HepG2 (cell line): ENCODE data around the gene SPAG4. TPM values are rescaled to one million over a fixed set of nuclear protein-coding genes. Genes with fewer than 3 reads are reported as not detected.

Experiments
- ATAC-seq: fragments of 200-7000 bp; cut with Tn5 transposase; 3 replicates; pipeline ENCODE4 v1.9.1; 2020; ENCODE audit warnings: mild to moderate bottlenecking, moderate library complexity
- BruUV-seq: library from RNA; stranded (reverse); fragments of 400-500 nt; replicated peaks from 2 replicates; lab custom pipeline; 2021; lab: Mats Ljungman, UMichigan
- CTCF ChIA-PET: fragments of 300-600 bp; formaldehyde crosslinking; extraction: SDS; loops from one replicate; lab custom pipeline; 2021; ENCODE audit warnings: low total read pairs, inconsistent platforms, low intra/inter-chr PET ratio; lab: Yijun Ruan, JAX
- POLR2A ChIA-PET: fragments of 350-600 bp; sonication (Branson Sonifier 250); formaldehyde crosslinking; loops from one replicate; lab custom pipeline; 2020; ENCODE audit warnings: antibody characterized with exemption, inconsistent platforms; lab: Yijun Ruan, JAX
- DNase-seq: peaks from one replicate; pipeline ENCODE4 v3.0.0-alpha.2; 2015; ENCODE audit warnings: low spot score
- FAIRE-seq: peaks from 3 replicates; lab custom pipeline; 2011; peaks lifted over from hg19 to GRCh38; lab: Jason Lieb, UNC
- H2AFZ ChIP-seq: one replicate; pipeline ENCODE4 v1.6.1; 2011; ENCODE audit warnings: low read length, inconsistent platforms
- H3K27ac ChIP-seq: fragments of 300-600 bp; 3 replicates; pipeline ENCODE4 v1.8.0; 2011; ENCODE audit warnings: mixed run types, mild to moderate bottlenecking, mixed read lengths, low read length, inconsistent platforms; ENCODE audit not compliant: insufficient read depth; ENCODE audit errors: extremely low read length
- H3K27me3 ChIP-seq, 2 experiments: fragments of 200-600 bp in 1 of 2; 2 replicates in 1 of 2; 3 replicates in 1 of 2; pipeline versions ENCODE4 v1.6.0 to v1.8.0; 2011; ENCODE audit warnings: low read length in 2 of 2, mild to moderate bottlenecking in 2 of 2, moderate library complexity in 2 of 2, inconsistent platforms in 1 of 2; ENCODE audit not compliant: insufficient read depth in 2 of 2, control insufficient read depth in 1 of 2
- H3K36me3 ChIP-seq, 2 experiments: fragments of 200-600 bp in 1 of 2; replicated peaks in 1 of 2; 2 replicates in 1 of 2; 3 replicates in 1 of 2; pipeline versions ENCODE4 v1.5.1 to v1.8.0; 2011; ENCODE audit warnings: low read length in 2 of 2, inconsistent platforms in 1 of 2; ENCODE audit not compliant: insufficient read depth in 2 of 2, control insufficient read depth in 1 of 2
- H3K4me1 ChIP-seq: 2 replicates; pipeline ENCODE4 v1.5.1; 2012; ENCODE audit warnings: low read length, inconsistent platforms; ENCODE audit not compliant: insufficient read depth
- H3K4me2 ChIP-seq: 2 replicates; pipeline ENCODE4 v1.6.0; 2011; ENCODE audit warnings: low read depth, low read length, inconsistent platforms
- H3K4me3 ChIP-seq, 3 experiments: fragments of 200-600 bp in 1 of 3; sonication (generic), shearing (Covaris generic) in 1 of 3; replicated peaks in 1 of 3; 2 replicates each; pipeline ENCODE4 v1.5.1; 2011 to 2016; ENCODE audit warnings: low read length in 3 of 3, inconsistent platforms in 2 of 3, low read depth in 2 of 3, mild to moderate bottlenecking in 2 of 3, control low read depth in 1 of 3, mixed read lengths in 1 of 3; ENCODE audit not compliant: insufficient read depth in 1 of 3
- H3K79me2 ChIP-seq: one replicate; pipeline ENCODE4 v1.6.1; 2011; ENCODE audit warnings: low read length, inconsistent platforms; ENCODE audit not compliant: insufficient read depth
- H3K9ac ChIP-seq: 2 replicates; pipeline ENCODE4 v1.6.0; 2011; ENCODE audit warnings: mild to moderate bottlenecking, low read depth, low read length, inconsistent platforms; ENCODE audit not compliant: insufficient read depth
- H3K9me3 ChIP-seq: 2 replicates; pipeline ENCODE4 v1.5.1; 2012; ENCODE audit warnings: mild to moderate bottlenecking, low read length
- H4K20me1 ChIP-seq: 2 replicates; pipeline ENCODE4 v1.6.0; 2011; ENCODE audit warnings: inconsistent platforms, mild to moderate bottlenecking, low read length, moderate library complexity; ENCODE audit not compliant: insufficient read depth
- WGBS: methylation state at CpG from one replicate; pipeline ENCODE4 v1.1.6; 2017; ENCODE audit warnings: low lambda C conversion rate; 5-methylcytosine and 5-hydroxymethylcytosine counted together
- in situ Hi-C: cut with HindIII; loops from 2 replicates; pipeline ENCODE4 v1.10.0; 2017; ENCODE audit warnings: low pct_unique_long_range_greater_than_20kb; ENCODE audit not compliant: extremely low pct_ligation_motif_present
- intact Hi-C: fragments of 100-400 bp; cut with micrococcal nuclease; formaldehyde crosslinking; loops from one replicate; pipeline ENCODE4 v1.10.0; 2022; ENCODE audit not compliant: unreplicated experiment
- polyA plus RNA-seq, 8 experiments: library from polyadenylated mRNA; depleted of rRNA in 3 of 8; stranded (reverse) in 7 of 8; unstranded in 1 of 8; fragments of >200 nt; fragmentation: Illumina TruSeq in 4 of 8; extraction: Trizol in 4 of 8; gene quantifications; 2 replicates each; pipeline versions ENCODE4 v1.2.1 to v1.2.3, GENCODE V29; 2011 to 2016; ENCODE audit warnings: low read depth in 4 of 8, missing spikeins in 1 of 8, mixed read lengths in 1 of 8; ENCODE audit not compliant: insufficient read depth in 1 of 8
- total RNA-seq, 5 experiments: library from RNA; depleted of rRNA; stranded (reverse); fragments of >200 nt; fragmentation: Illumina TruSeq; extraction: Trizol; gene quantifications; 2 replicates each; pipeline ENCODE4 v1.2.3, GENCODE V29; 2016; ENCODE audit warnings: low read depth in 1 of 5
- TF ChIP-seq, protein P1 (sequence below): sonication (generic); formaldehyde crosslinking; IDR thresholded peaks from 2 replicates; pipeline ENCODE4 v1.9.0; 2021; ENCODE audit warnings: missing genetic modification reagents, mild to moderate bottlenecking, borderline replicate concordance
- TF ChIP-seq, protein P2 (sequence below): fragments of 450-650 bp; IDR thresholded peaks from 2 replicates; pipeline ENCODE4 v1.6.1; 2016

SPAG4 gene
- total and polyA plus RNA-seq, 2 of the 13 experiments (the other 11 are each of a cell fraction or from before 2014, with no cell fraction given), result 5.8 to 137 TPM

DNA sequence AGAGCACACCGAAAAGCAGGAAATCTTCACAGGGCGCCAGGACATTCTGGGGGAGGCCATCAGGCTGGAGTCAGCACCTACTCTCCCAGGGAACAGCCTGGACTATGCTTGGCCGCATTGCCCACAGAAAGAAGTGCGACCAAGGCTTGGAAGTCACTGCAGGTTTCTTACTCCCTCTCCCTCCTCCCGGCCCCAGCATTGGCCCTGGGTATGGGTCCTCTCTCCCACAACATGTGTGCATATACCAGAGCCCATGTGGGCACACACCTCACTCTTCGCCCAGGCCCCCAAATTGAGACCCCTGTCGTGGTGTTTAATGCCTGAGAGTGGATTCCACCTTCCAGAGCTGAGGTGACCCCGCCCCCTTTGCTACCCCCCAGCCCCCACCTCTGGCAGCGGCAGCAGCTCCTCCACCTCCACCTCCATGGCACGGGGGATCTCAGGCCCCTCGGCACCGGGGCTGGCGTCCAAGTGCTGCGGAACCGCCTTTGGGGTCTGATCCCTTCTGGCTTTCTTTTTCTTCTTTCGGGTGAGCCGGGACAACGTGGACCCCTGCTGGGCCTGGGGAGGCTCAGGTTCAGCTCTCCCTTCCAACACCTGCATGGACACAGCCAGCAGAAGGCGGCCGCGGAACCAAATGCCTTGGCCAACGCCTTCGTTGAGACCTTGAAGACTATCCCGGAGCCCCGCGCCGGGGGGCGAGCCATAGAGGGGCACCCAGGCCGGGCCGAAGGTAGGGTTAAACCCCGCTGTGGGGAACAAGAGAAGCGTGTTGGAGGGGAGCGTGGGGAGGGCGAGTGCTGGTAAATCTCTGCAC, 15.2 kb upstream of the SPAG4 start:
- intact Hi-C loops, result no loop called here
- CTCF ChIA-PET, result no interaction called here
- Histone ChIP-seq H3K4me3 (no peak overlapping the region), H3K9me3 (no peaks in the 10 kb centered on the region), H3K9ac (no peak overlapping the region), H3K79me2 (no peaks in the 10 kb centered on the region), H4K20me1 (no peaks in the 10 kb centered on the region)
- POLR2A ChIA-PET, result no interaction called here
- WGBS, result 76% methylated on average over 34 of the region's 34 CpGs
- TF ChIP-seq, protein P1, sequence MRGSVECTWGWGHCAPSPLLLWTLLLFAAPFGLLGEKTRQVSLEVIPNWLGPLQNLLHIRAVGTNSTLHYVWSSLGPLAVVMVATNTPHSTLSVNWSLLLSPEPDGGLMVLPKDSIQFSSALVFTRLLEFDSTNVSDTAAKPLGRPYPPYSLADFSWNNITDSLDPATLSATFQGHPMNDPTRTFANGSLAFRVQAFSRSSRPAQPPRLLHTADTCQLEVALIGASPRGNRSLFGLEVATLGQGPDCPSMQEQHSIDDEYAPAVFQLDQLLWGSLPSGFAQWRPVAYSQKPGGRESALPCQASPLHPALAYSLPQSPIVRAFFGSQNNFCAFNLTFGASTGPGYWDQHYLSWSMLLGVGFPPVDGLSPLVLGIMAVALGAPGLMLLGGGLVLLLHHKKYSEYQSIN (CRISPR knock-in tag), result no peak
- TF ChIP-seq, protein P2, sequence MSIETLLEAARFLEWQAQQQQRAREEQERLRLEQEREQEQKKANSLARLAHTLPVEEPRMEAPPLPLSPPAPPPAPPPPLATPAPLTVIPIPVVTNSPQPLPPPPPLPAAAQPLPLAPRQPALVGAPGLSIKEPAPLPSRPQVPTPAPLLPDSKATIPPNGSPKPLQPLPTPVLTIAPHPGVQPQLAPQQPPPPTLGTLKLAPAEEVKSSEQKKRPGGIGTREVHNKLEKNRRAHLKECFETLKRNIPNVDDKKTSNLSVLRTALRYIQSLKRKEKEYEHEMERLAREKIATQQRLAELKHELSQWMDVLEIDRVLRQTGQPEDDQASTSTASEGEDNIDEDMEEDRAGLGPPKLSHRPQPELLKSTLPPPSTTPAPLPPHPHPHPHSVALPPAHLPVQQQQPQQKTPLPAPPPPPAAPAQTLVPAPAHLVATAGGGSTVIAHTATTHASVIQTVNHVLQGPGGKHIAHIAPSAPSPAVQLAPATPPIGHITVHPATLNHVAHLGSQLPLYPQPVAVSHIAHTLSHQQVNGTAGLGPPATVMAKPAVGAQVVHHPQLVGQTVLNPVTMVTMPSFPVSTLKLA, result 0 out of 2 replicates have a peak, but pooled peaks have one; percentile 16
- TF ChIP-seq, all 625 proteins: peak for 1
- Histone ChIP-seq H3K4me2 (no peak overlapping the region), H3K36me3 (no peaks in the 10 kb centered on the region), H3K4me1 (peaks cover 26% of the 10 kb centered on the region), H2AFZ (no peak overlapping the region), H3K27me3 (peaks cover 3 to 27% of the 10 kb centered on the region in 2 experiments; a peak in 4 of 5 replicates), H3K27ac (no peak overlapping the region)
- DNase-seq, result no peak
- no peak for FAIRE-seq
- no TSS peak for BruUV-seq
- in situ Hi-C loops, result loop anchor here (5.0 kb wide), 1 partner anchor 138 kb away; no protein-coding TSS in a partner anchor
- no peak for ATAC-seq
